BJ (cell line): ENCODE measurements around the gene ACSBG1. TPM values are rescaled to one million over a fixed set of nuclear protein-coding genes. Genes with fewer than 3 reads are reported as not detected.

Source experiments
- CTCF ChIA-PET: fragments of 350-600 bp; formaldehyde crosslinking; extraction: SDS; loops from one replicate; lab custom pipeline; 2021; ENCODE audit warnings: antibody characterized with exemption, inconsistent platforms; lab: Yijun Ruan, JAX
- POLR2A ChIA-PET: fragments of 300-600 bp; sonication (Branson Sonifier 250); formaldehyde crosslinking; extraction: SDS; loops from one replicate; lab custom pipeline; 2021; ENCODE audit warnings: antibody characterized with exemption; lab: Charles Lee
- DNase-seq: peaks from one replicate; pipeline ENCODE4 v3.0.0-alpha.2; 2011; ENCODE audit warnings: low read depth
- H3K27me3 ChIP-seq: 2 replicates; pipeline ENCODE4 v1.6.0; 2011; ENCODE audit warnings: low read length; ENCODE audit not compliant: control insufficient read depth, insufficient read depth
- H3K36me3 ChIP-seq: 2 replicates; pipeline ENCODE4 v1.5.1; 2011; ENCODE audit warnings: low read length; ENCODE audit not compliant: control insufficient read depth, insufficient read depth
- H3K4me3 ChIP-seq: 2 replicates; pipeline ENCODE4 v1.5.1; 2011; ENCODE audit warnings: low read depth, mild to moderate bottlenecking, control low read depth, low read length
- CTCF ChIP-seq: IDR thresholded peaks from 2 replicates; pipeline ENCODE4 v1.5.1; 2011; ENCODE audit warnings: low read depth, mild to moderate bottlenecking, control low read depth, inconsistent platforms, low read length, moderate library complexity; ENCODE audit not compliant: insufficient read depth
- polyA plus RNA-seq: library from polyadenylated mRNA; depleted of rRNA; stranded (reverse); fragments of >200 nt; gene quantifications from 2 replicates; pipeline ENCODE4 v1.2.3, GENCODE V29; 2011

Gene ACSBG1
- polyA plus RNA-seq, 1 experiment, result 0.01 TPM

- Histone ChIP-seq H3K36me3 (no peaks in the 10 kb centered on the region), H3K27me3 (peaks cover 13% of the 10 kb centered on the region), H3K4me3 (no peak overlapping the region)
- no peak for DNase-seq
- TF ChIP-seq CTCF, result no peak
- ChIA-PET POLR2A (no interaction called here), CTCF (interaction anchor here (1.2 to 2.0 kb wide), 3 partner anchors 8 to 124 kb away, joined by 3 to 15 read pairs (median 4); no protein-coding TSS in a partner anchor)
These were observed 1.4 kb downstream of the ACSBG1 start for GRCh38 chr15:78232951-78233350.

- TF ChIP-seq CTCF, result no peak
- ChIA-PET POLR2A (no interaction called here), CTCF (interaction anchor here (1.6 kb wide), 1 partner anchor 11 kb away, joined by 6 read pairs; no protein-coding TSS in a partner anchor)
- H3K36me3 ChIP-seq, result no peaks in the 10 kb centered on the region
- DNase-seq, result no peak
- H3K27me3 ChIP-seq, result peaks cover 8% of the 10 kb centered on the region
- H3K4me3 ChIP-seq, result no peak overlapping the region
These were observed 4.6 kb downstream of the ACSBG1 start for GRCh38 chr15:78229431-78230406.

- ChIA-PET POLR2A (no interaction called here), CTCF (interaction anchor here (0.6 to 1.4 kb wide), 3 partner anchors 13 to 269 kb away, joined by 3 read pairs; no protein-coding TSS in a partner anchor)
- Histone ChIP-seq H3K36me3 (no peaks in the 10 kb centered on the region), H3K4me3 (no peak overlapping the region), H3K27me3 (peaks cover 4% of the 10 kb centered on the region)
- no peak for DNase-seq
- TF ChIP-seq CTCF, result no peak
These were observed 5.9 kb downstream of the ACSBG1 start for GRCh38 chr15:78228356-78228996.

- Histone ChIP-seq H3K27me3 (peaks cover 4% of the 10 kb centered on the region), H3K4me3 (no peak overlapping the region), H3K36me3 (no peaks in the 10 kb centered on the region)
- POLR2A ChIA-PET, result no interaction called here
- no peak for DNase-seq
- CTCF ChIA-PET, result interaction anchor here (0.7 to 2.0 kb wide), 2 partner anchors 16 to 32 kb away, joined by 3 to 8 read pairs; no protein-coding TSS in a partner anchor
- TF ChIP-seq CTCF, result no peak
These were observed 8.4 kb downstream of the ACSBG1 start for GRCh38 chr15:78225783-78226541.

GRCh38 chr15:78224023-78224411 lies 10.3 kb downstream of the ACSBG1 start:
- POLR2A ChIA-PET, result no interaction called here

More at GRCh38 chr15:78224023-78224411, 10.3 kb downstream of the ACSBG1 start:
- Histone ChIP-seq H3K36me3 (no peaks in the 10 kb centered on the region), H3K27me3 (no peaks in the 10 kb centered on the region; the same call in 1 of the 2 replicates), H3K4me3 (no peak overlapping the region)
- no peak for TF ChIP-seq CTCF
- DNase-seq, result no peak
- CTCF ChIA-PET, result no interaction called here
